Fibroblast of lung (primary cell): Measurements from ENCODE around the gene SLC35F4. TPM values are rescaled to one million over a fixed set of nuclear protein-coding genes. Genes with fewer than 3 reads are reported as not detected.

Source experiments
- DNase-seq, 2 donors: peaks; one replicate each; pipeline versions ENCODE4 v3.0.0 to v3.0.0-alpha.2; 2010; ENCODE audit warnings: low read depth in 2 of 2
- H2AFZ ChIP-seq: 2 replicates; pipeline ENCODE4 v1.5.1; 2012; ENCODE audit warnings: low read length, control low read depth, inconsistent platforms
- H3K27ac ChIP-seq: 2 replicates; pipeline ENCODE4 v1.5.1; 2011; ENCODE audit warnings: low read length, control low read depth; ENCODE audit not compliant: insufficient read depth
- H3K27me3 ChIP-seq: 2 replicates; pipeline ENCODE4 v1.5.1; 2011; ENCODE audit warnings: mild to moderate bottlenecking, low read length; ENCODE audit not compliant: control insufficient read depth, insufficient read depth
- H3K36me3 ChIP-seq: 2 replicates; pipeline ENCODE4 v1.5.1; 2011; ENCODE audit warnings: low read length; ENCODE audit not compliant: control insufficient read depth, insufficient read depth
- H3K4me1 ChIP-seq: 2 replicates; pipeline ENCODE4 v1.5.1; 2011; ENCODE audit warnings: low read length; ENCODE audit not compliant: control insufficient read depth, insufficient read depth; ENCODE audit errors: extremely low read depth
- H3K4me2 ChIP-seq: 2 replicates; pipeline ENCODE4 v1.5.1; 2011; ENCODE audit warnings: low read length, control low read depth; ENCODE audit not compliant: insufficient read depth; ENCODE audit errors: extremely low read depth
- H3K4me3 ChIP-seq, 4 experiments: fragments of 200-600 bp in 1 of 4; sonication (generic) in 1 of 4; replicated peaks in 1 of 4; 2 replicates each; pipeline ENCODE4 v1.5.1; 2011 to 2016; ENCODE audit warnings: low read length in 4 of 4, low read depth in 3 of 4, mild to moderate bottlenecking in 3 of 4, control low read depth in 2 of 4, inconsistent platforms in 1 of 4, mixed read lengths in 1 of 4; ENCODE audit not compliant: insufficient read depth in 1 of 4; ENCODE audit errors: control extremely low read depth in 1 of 4
- H3K79me2 ChIP-seq: 2 replicates; pipeline ENCODE4 v1.5.1; 2012; ENCODE audit warnings: mild to moderate bottlenecking, low read length, inconsistent platforms; ENCODE audit not compliant: control insufficient read depth, insufficient read depth
- H3K9ac ChIP-seq: 2 replicates; pipeline ENCODE4 v1.5.1; 2011; ENCODE audit warnings: mild to moderate bottlenecking, low read length, control low read depth; ENCODE audit not compliant: insufficient read depth
- H3K9me3 ChIP-seq: 2 replicates; pipeline ENCODE4 v1.5.1; 2012; ENCODE audit warnings: low read depth, low read length; ENCODE audit not compliant: control insufficient read depth, insufficient read depth
- H4K20me1 ChIP-seq: 2 replicates; pipeline ENCODE4 v1.5.1; 2011; ENCODE audit warnings: low read length; ENCODE audit not compliant: control insufficient read depth, insufficient read depth; ENCODE audit errors: extremely low read depth
- CTCF ChIP-seq, 2 donors: IDR thresholded peaks in 1 of 2; conservative IDR thresholded peaks in 1 of 2; 1 replicate in 1 of 2; 2 replicates in 1 of 2; pipeline ENCODE4 v1.5.1; 2011 to 2012; ENCODE audit warnings: low read length in 2 of 2, control low read depth in 1 of 2, inconsistent platforms in 1 of 2, low read depth in 1 of 2, mild to moderate bottlenecking in 1 of 2
- EZH2 ChIP-seq: IDR thresholded peaks from 2 replicates; pipeline ENCODE4 v1.5.1; 2012; ENCODE audit warnings: low read length, control low read depth, mild to moderate bottlenecking; ENCODE audit errors: missing control alignments
- polyA plus RNA-seq, 2 donors: library from polyadenylated mRNA; depleted of rRNA in 1 of 2; stranded (reverse) in 1 of 2; unstranded in 1 of 2; fragments of >200 nt; gene quantifications; 2 replicates each; pipeline ENCODE4 v1.2.1, GENCODE V29; 2011 to 2012; ENCODE audit warnings: missing spikeins in 1 of 2
- total RNA-seq: library from RNA; depleted of rRNA; stranded (reverse); fragments of >200 nt; gene quantifications from 2 replicates; pipeline ENCODE4 v1.2.1, GENCODE V29; 2014

The SLC35F4 gene
- total and polyA plus RNA-seq, 2 donors (not counting 1 experiment from before 2014, with no cell fraction given), result not detected

- Histone ChIP-seq H3K4me3 (no peak overlapping the region), H3K36me3 (no peaks in the 10 kb centered on the region), H4K20me1 (no peaks in the 10 kb centered on the region), H3K79me2 (no peaks in the 10 kb centered on the region), H2AFZ (no peak overlapping the region), H3K9me3 (no peaks in the 10 kb centered on the region), H3K27ac (no peak overlapping the region), H3K4me1 (no peaks in the 10 kb centered on the region), H3K4me2 (no peak overlapping the region), H3K27me3 (no peaks in the 10 kb centered on the region), H3K9ac (no peak overlapping the region)
- TF ChIP-seq EZH2 (no peak), CTCF (conservative IDR thresholded peaks at IDR 0.05 in 1 of 2, IDR thresholded peaks at IDR 0.05 in 1 of 2; ENCODE audit: low read depth in 1 of 2, low read length in 2 of 2) (no peak)
- no peak for DNase-seq
These were observed 128.3 kb downstream of the SLC35F4 start for GRCh38 chr14:57737598-57737997.

- H3K4me2 ChIP-seq, result no peak overlapping the region
- no peak overlapping the region for H3K27ac ChIP-seq
- TF ChIP-seq CTCF (conservative IDR thresholded peaks at IDR 0.05 in 1 of 2, IDR thresholded peaks at IDR 0.05 in 1 of 2; ENCODE audit: low read depth in 1 of 2, low read length in 2 of 2), result no peak
- TF ChIP-seq EZH2, result no peak
- H3K4me1 ChIP-seq, result no peaks in the 10 kb centered on the region
- no peaks in the 10 kb centered on the region for H3K36me3 ChIP-seq
- no peaks in the 10 kb centered on the region for H3K27me3 ChIP-seq
- no peak overlapping the region for H3K9ac ChIP-seq
- no peak for DNase-seq
- no peaks in the 10 kb centered on the region for H4K20me1 ChIP-seq
- no peaks in the 10 kb centered on the region for H3K79me2 ChIP-seq
- no peaks in the 10 kb centered on the region for H3K9me3 ChIP-seq
- no peak overlapping the region for H3K4me3 ChIP-seq
- no peak overlapping the region for H2AFZ ChIP-seq
These were observed 129.5 kb downstream of the SLC35F4 start for GRCh38 chr14:57736391-57736790.

- no peak for TF ChIP-seq CTCF (conservative IDR thresholded peaks at IDR 0.05 in 1 of 2, IDR thresholded peaks at IDR 0.05 in 1 of 2; ENCODE audit: low read depth in 1 of 2, low read length in 2 of 2)
- no peak overlapping the region for H3K9ac ChIP-seq
- no peak overlapping the region for H3K4me2 ChIP-seq
- H3K27ac ChIP-seq, result no peak overlapping the region
- no peak overlapping the region for H2AFZ ChIP-seq
- H3K4me3 ChIP-seq, result no peak overlapping the region
- no peaks in the 10 kb centered on the region for H3K27me3 ChIP-seq
- no peaks in the 10 kb centered on the region for H3K79me2 ChIP-seq
- no peaks in the 10 kb centered on the region for H4K20me1 ChIP-seq
- H3K4me1 ChIP-seq, result no peaks in the 10 kb centered on the region
- no peaks in the 10 kb centered on the region for H3K9me3 ChIP-seq
- H3K36me3 ChIP-seq, result no peaks in the 10 kb centered on the region
- DNase-seq, result no peak
These were observed 130.6 kb downstream of the SLC35F4 start for GRCh38 chr14:57735276-57735675.
